Mesendoderm (in vitro differentiated cells): ENCODE data around the gene EMD.

Source experiments
- DNase-seq: peaks from one replicate; pipeline ENCODE4 v3.0.0; 2013
- H2AK5ac ChIP-seq: 2 replicates; pipeline ENCODE4 v1.6.1; 2013; ENCODE audit warnings: low read length, inconsistent platforms
- H2BK120ac ChIP-seq: 2 replicates; pipeline ENCODE4 v1.6.1; 2013; ENCODE audit warnings: low read depth, mild to moderate bottlenecking, low read length, moderate library complexity, mixed read lengths
- H2BK15ac ChIP-seq: replicated peaks from 2 replicates; pipeline ENCODE4 v1.6.1; 2013; ENCODE audit warnings: low read depth, mild to moderate bottlenecking, moderate library complexity
- H2BK5ac ChIP-seq: 2 replicates; pipeline ENCODE4 v1.6.1; 2013; ENCODE audit warnings: low read length, inconsistent platforms
- H3K18ac ChIP-seq: 2 replicates; pipeline ENCODE4 v1.6.1; 2013; ENCODE audit warnings: mild to moderate bottlenecking, low read length, mixed read lengths
- H3K23ac ChIP-seq: one replicate; pipeline ENCODE4 v1.6.1; 2013; ENCODE audit warnings: low read length
- H3K27ac ChIP-seq: 2 replicates; pipeline ENCODE4 v1.5.1; 2013; ENCODE audit warnings: low read depth, mild to moderate bottlenecking, inconsistent platforms, low read length, moderate library complexity
- H3K27me3 ChIP-seq: 2 replicates; pipeline ENCODE4 v1.6.1; 2013; ENCODE audit warnings: low read length, control low read depth, mild to moderate bottlenecking, inconsistent platforms; ENCODE audit not compliant: insufficient read depth, poor library complexity
- H3K36me3 ChIP-seq: 2 replicates; pipeline ENCODE4 v1.6.1; 2013; ENCODE audit warnings: low read length, inconsistent platforms; ENCODE audit not compliant: control insufficient read depth, insufficient read depth
- H3K4ac ChIP-seq: one replicate; pipeline ENCODE4 v1.6.1; 2013; ENCODE audit warnings: low read depth, mild to moderate bottlenecking, low read length, moderate library complexity
- H3K4me1 ChIP-seq: 2 replicates; pipeline ENCODE4 v1.6.1; 2013; ENCODE audit warnings: low read depth, low read length, inconsistent platforms; ENCODE audit not compliant: control insufficient read depth
- H3K4me2 ChIP-seq: 2 replicates; pipeline ENCODE4 v1.6.1; 2013; ENCODE audit warnings: low read length
- H3K4me3 ChIP-seq: 2 replicates; pipeline ENCODE4 v1.5.1; 2013; ENCODE audit warnings: mild to moderate bottlenecking, low read length
- H3K56ac ChIP-seq: one replicate; pipeline ENCODE4 v1.6.1; 2013; ENCODE audit warnings: low read length
- H3K79me1 ChIP-seq: 2 replicates; pipeline ENCODE4 v1.6.1; 2013; ENCODE audit warnings: low read length, inconsistent platforms
- H3K79me2 ChIP-seq: 2 replicates; pipeline ENCODE4 v1.6.1; 2013; ENCODE audit warnings: mild to moderate bottlenecking, low read length; ENCODE audit not compliant: control insufficient read depth, insufficient read depth
- H3K9ac ChIP-seq: 2 replicates; pipeline ENCODE4 v1.6.1; 2013; ENCODE audit warnings: low read length, inconsistent platforms
- H4K5ac ChIP-seq: one replicate; pipeline ENCODE4 v1.6.1; 2013; ENCODE audit warnings: low read length
- H4K8ac ChIP-seq: one replicate; pipeline ENCODE4 v1.6.1; 2013; ENCODE audit warnings: low read depth, mild to moderate bottlenecking, control low read depth, low read length, moderate library complexity
- WGBS: extraction: QIAGEN DNeasy Blood & Tissue Kit; methylation state at CpG from one replicate; pipeline ENCODE4 v1.1.7; 2013; ENCODE audit warnings: low lambda C conversion rate, missing lambda C conversion rate; ENCODE audit not compliant: insufficient coverage; ENCODE audit errors: extremely low coverage; 5-methylcytosine and 5-hydroxymethylcytosine counted together

The EMD gene

GRCh38 chrX:154360155-154360713 is 18.9 kb upstream of the EMD start:
- Histone ChIP-seq H3K4ac (no peak overlapping the region), H3K36me3 (peaks cover 30% of the 10 kb centered on the region), H2AK5ac (no peak overlapping the region)

DNA sequence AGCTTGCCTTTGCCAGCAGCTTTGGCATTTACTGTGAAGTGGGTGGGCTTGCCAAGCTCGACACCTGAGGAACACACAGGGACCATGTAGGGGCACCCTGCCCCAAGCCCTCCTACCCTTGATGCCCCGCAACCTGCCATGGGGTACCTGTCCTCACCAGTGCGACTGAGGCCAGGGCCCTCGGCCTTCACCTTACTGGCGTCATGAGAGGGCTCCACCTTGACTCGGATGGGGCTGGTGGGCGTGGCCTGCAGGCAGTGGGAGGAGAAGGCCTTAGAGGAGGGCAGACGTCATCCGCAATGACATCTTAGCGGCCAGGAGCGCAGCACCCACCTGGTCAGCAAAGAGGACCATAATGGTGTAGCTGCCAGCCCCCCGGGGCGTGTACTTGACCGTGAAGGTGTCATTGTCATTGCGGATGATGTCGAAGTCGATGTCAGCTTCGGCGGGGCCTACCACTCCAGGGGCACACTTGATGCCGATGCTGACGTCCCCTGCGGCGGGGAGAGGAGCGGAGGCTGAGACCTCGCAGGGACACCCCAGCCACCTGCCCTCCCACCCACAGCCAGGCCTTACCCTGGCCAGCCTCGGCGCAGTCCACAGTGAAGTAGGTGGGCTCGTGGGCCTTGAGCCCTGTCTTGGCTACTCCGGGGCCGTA is 16.9 kb upstream of the EMD start:
- Histone ChIP-seq H3K79me2 (peaks cover 13% of the 10 kb centered on the region), H3K9ac (no peak overlapping the region), H3K23ac (no peak overlapping the region), H3K56ac (no peak overlapping the region), H3K18ac (no peak overlapping the region), H3K27me3 (no peaks in the 10 kb centered on the region), H3K79me1 (peaks cover 4% of the 10 kb centered on the region), H4K5ac (no peak overlapping the region), H2AK5ac (no peak overlapping the region), H2BK5ac (no peak overlapping the region), H4K8ac (no peak overlapping the region), H2BK15ac (no peak overlapping the region), H3K4ac (no peak overlapping the region), H3K4me2 (no peak overlapping the region), H3K4me3 (no peak overlapping the region), H3K36me3 (peaks cover 38% of the 10 kb centered on the region), H3K27ac (no peak overlapping the region), H3K4me1 (no peaks in the 10 kb centered on the region), H2BK120ac (no peak overlapping the region)
- DNase-seq, result no peak
- WGBS, result no CpG with 5 or more reads among the region's 30 CpGs

More at GRCh38 chrX:154360155-154360713, 18.9 kb upstream of the EMD start:
- Histone ChIP-seq H3K4me3 (no peak overlapping the region), H3K18ac (no peak overlapping the region), H3K9ac (no peak overlapping the region), H2BK5ac (no peak overlapping the region), H3K4me2 (no peak overlapping the region), H3K27ac (no peak overlapping the region), H3K79me2 (no peaks in the 10 kb centered on the region), H3K23ac (no peak overlapping the region), H3K79me1 (peaks cover 2% of the 10 kb centered on the region), H3K27me3 (no peaks in the 10 kb centered on the region), H2BK120ac (no peak overlapping the region), H2BK15ac (no peak overlapping the region), H3K56ac (no peak overlapping the region), H4K5ac (no peak overlapping the region), H3K4me1 (no peaks in the 10 kb centered on the region), H4K8ac (no peak overlapping the region)
- WGBS, result no CpG with 5 or more reads among the region's 34 CpGs
- DNase-seq, result no peak

DNA sequence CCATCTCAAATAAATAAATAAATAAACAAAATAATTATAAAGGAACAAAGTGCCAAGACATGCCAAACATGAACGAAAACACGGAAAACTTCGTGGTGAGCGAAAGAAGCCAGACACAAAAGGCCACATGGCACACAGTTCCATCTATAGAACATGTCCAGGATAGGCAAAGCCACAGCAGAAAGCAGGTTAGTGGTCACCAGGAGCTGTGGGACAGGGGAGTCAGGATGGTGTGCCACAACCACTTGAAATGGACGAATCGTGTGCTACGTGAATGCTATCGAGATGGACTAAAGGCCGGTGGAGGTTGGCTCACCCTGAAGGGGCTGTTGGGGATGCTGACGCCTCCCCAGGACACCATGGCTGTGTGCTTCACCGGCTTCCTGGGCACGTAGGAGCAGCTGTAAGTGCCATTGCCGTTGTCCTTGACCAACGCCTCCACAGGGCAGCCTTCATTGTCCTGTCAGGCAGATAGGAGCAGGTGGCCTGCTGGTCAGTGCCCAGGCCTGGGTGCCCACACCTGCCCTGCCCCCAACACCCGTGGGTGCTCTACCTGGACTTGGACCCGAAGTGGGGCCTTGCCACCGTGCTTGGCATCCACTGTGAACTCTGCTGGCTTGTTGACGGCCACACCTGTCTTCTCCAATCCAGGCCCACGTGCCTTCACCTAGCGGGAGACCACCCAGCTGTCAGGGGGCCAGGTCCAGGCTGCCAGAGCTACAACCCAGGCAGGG is 15.2 kb upstream of the EMD start:
- WGBS, result no CpG with 5 or more reads among the region's 20 CpGs
- H3K36me3 ChIP-seq, result peaks cover 37% of the 10 kb centered on the region
- no peak overlapping the region for H3K4me3 ChIP-seq
- H3K4me2 ChIP-seq, result no peak overlapping the region
- no peak overlapping the region for H3K4ac ChIP-seq
- no peak overlapping the region for H3K9ac ChIP-seq
- no peak overlapping the region for H3K18ac ChIP-seq
- no peak overlapping the region for H2BK15ac ChIP-seq
- no peaks in the 10 kb centered on the region for H3K27me3 ChIP-seq
- DNase-seq, result no peak
- H2BK120ac ChIP-seq, result no peak overlapping the region
- no peak overlapping the region for H3K27ac ChIP-seq
- no peak overlapping the region for H3K56ac ChIP-seq
- H3K23ac ChIP-seq, result no peak overlapping the region
- peaks cover 29% of the 10 kb centered on the region for H3K79me2 ChIP-seq
- H4K8ac ChIP-seq, result no peak overlapping the region
- H2AK5ac ChIP-seq, result no peak overlapping the region
- H3K4me1 ChIP-seq, result no peaks in the 10 kb centered on the region
- no peak overlapping the region for H4K5ac ChIP-seq
- peaks cover 4% of the 10 kb centered on the region for H3K79me1 ChIP-seq
- no peak overlapping the region for H2BK5ac ChIP-seq

DNA sequence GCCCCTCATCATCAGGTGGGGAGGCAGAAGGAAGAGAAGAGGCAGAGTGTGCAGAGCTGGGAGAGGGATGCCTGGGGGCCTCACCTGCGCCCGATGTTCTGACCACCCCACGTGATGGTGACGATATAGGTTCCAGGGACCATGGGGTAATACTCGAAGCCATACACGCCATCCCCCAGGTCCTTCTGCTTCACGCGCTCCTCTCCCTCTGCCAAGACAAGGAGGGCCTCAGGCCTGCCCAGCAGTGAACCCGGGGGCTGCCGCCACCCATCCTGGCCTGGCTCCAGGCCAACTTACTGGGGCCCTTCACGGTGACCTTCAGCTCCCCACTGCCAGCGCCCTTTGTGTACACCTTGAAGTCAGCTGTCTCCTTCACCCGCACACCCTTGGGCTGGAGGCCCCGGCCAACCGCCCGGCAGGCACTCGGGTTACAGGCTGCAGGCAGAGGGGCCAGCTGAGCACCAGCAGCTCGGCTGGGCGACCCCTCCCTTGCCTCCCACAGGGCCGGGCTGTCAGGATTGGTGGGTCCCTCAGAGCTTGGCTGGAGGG is 14.0 kb upstream of the EMD start:
- no peak overlapping the region for H3K27ac ChIP-seq
- H3K4me3 ChIP-seq, result no peak overlapping the region
- H3K79me1 ChIP-seq, result peaks cover 4% of the 10 kb centered on the region
- no peak overlapping the region for H2BK120ac ChIP-seq
- no peak overlapping the region for H3K4me2 ChIP-seq
- no peak overlapping the region for H3K56ac ChIP-seq
- no peak overlapping the region for H2AK5ac ChIP-seq
- peaks cover 28% of the 10 kb centered on the region for H3K36me3 ChIP-seq
- no peak overlapping the region for H2BK5ac ChIP-seq
- H2BK15ac ChIP-seq, result no peak overlapping the region
- H3K4ac ChIP-seq, result no peak overlapping the region
- no peaks in the 10 kb centered on the region for H3K4me1 ChIP-seq
- WGBS, result no CpG with 5 or more reads among the region's 20 CpGs
- peaks cover 38% of the 10 kb centered on the region for H3K79me2 ChIP-seq
- H4K8ac ChIP-seq, result no peak overlapping the region
- DNase-seq, result no peak
- H3K23ac ChIP-seq, result no peak overlapping the region
- H3K9ac ChIP-seq, result no peak overlapping the region
- no peak overlapping the region for H4K5ac ChIP-seq
- no peaks in the 10 kb centered on the region for H3K27me3 ChIP-seq
- no peak overlapping the region for H3K18ac ChIP-seq

DNA sequence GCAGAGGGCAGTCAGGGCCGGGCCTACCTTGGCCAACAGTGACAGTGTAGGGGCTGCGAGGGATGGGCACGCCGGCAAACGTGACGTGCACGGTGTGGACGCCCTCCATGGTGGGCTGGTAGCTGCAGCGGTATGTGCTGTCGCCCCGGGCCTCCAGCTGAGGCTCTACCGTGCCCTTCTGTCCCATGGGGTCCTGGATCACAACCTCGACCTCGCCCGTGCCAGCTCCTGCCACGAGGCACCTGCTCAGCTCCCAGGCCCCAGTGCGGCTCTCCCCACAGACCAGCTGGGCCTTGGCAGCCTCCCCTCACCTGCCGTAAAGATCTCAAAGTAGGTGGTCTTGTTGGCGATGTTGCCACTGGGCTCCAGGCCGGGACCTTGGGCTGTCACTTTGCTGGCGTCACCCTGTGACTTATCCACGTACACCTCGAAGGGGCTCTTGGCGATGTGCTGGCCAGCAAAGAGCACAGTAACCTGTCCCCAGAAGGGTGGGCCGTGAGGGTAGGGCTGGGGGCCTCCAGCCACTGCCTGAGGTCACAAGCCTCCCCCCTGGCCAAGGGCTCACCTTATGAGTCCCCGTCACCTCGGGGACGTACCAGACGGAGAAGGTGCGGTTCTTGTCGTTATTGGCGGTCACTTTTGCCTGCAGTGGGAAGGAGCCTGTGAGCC is 13.0 kb upstream of the EMD start:
- H2BK15ac ChIP-seq, result no peak overlapping the region
- H3K4me3 ChIP-seq, result no peak overlapping the region
- no peak overlapping the region for H3K4me2 ChIP-seq
- no peak overlapping the region for H3K56ac ChIP-seq
- no peaks in the 10 kb centered on the region for H3K27me3 ChIP-seq
- peaks cover 4% of the 10 kb centered on the region for H3K79me1 ChIP-seq
- H2BK5ac ChIP-seq, result no peak overlapping the region
- no peak overlapping the region for H2AK5ac ChIP-seq
- peaks cover 47% of the 10 kb centered on the region for H3K79me2 ChIP-seq
- no peak overlapping the region for H4K8ac ChIP-seq
- H3K23ac ChIP-seq, result no peak overlapping the region
- DNase-seq, result no peak
- H3K36me3 ChIP-seq, result peaks cover 28% of the 10 kb centered on the region
- H2BK120ac ChIP-seq, result no peak overlapping the region
- H4K5ac ChIP-seq, result no peak overlapping the region
- no peak overlapping the region for H3K9ac ChIP-seq
- no peak overlapping the region for H3K27ac ChIP-seq
- no peak overlapping the region for H3K18ac ChIP-seq
- WGBS, result no CpG with 5 or more reads among the region's 32 CpGs
- no peak overlapping the region for H3K4ac ChIP-seq
- H3K4me1 ChIP-seq, result no peaks in the 10 kb centered on the region
